Thyroid gland (tissue), 4 donors: ENCODE results near the gene DNM3.

ENCODE experiments used
- POLR2A ChIP-seq, 2 donors: fragments of 450-650 bp; IDR thresholded peaks; one replicate each; pipeline ENCODE4 v1.6.1; 2017; ENCODE audit warnings: antibody characterized with exemption in 2 of 2, mild to moderate bottlenecking in 2 of 2, moderate library complexity in 1 of 2
- TF ChIP-seq, protein P1 (sequence below), 6 experiments: fragments of 200-600 bp in 3 of 6; fragments of 450-650 bp in 3 of 6; sonication (generic) in 3 of 6; IDR thresholded peaks; one replicate each; pipeline ENCODE4 v1.5.1; 2016 to 2019; ENCODE audit warnings: antibody characterized with exemption in 6 of 6, mild to moderate bottlenecking in 2 of 6, inconsistent platforms in 1 of 6, moderate library complexity in 1 of 6

DNA sequence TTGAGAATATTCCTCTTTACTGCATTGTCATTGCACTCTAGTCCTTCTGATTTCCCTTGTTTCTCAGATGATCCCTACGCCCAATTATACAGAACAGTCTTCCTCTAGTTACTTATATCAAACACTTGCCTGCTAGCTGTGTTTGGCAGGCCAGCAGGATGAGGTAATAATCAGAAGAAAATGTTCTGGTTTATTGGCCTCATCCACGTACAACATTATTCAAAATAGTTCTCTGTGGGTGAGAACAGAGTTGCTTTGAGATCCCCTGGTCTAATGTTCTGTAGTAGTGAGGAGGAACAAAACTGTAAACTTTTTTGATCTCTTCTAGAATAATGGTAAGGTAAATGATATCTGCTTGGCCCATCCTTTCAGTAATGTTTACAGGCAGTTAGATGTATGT lies 556.9 kb downstream of the DNM3 start:
- TF ChIP-seq POLR2A (IDR thresholded peaks at IDR 0.05): no peak
- TF ChIP-seq, protein P1, sequence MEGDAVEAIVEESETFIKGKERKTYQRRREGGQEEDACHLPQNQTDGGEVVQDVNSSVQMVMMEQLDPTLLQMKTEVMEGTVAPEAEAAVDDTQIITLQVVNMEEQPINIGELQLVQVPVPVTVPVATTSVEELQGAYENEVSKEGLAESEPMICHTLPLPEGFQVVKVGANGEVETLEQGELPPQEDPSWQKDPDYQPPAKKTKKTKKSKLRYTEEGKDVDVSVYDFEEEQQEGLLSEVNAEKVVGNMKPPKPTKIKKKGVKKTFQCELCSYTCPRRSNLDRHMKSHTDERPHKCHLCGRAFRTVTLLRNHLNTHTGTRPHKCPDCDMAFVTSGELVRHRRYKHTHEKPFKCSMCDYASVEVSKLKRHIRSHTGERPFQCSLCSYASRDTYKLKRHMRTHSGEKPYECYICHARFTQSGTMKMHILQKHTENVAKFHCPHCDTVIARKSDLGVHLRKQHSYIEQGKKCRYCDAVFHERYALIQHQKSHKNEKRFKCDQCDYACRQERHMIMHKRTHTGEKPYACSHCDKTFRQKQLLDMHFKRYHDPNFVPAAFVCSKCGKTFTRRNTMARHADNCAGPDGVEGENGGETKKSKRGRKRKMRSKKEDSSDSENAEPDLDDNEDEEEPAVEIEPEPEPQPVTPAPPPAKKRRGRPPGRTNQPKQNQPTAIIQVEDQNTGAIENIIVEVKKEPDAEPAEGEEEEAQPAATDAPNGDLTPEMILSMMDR (IDR thresholded peaks at IDR 0.05): no peak
